Superior temporal gyrus (tissue), 1 donor: ENCODE data around the gene LRP1.
A peak's percentile ranks its signal among the peaks of the same experiment; 100 is the strongest.

Experiments
- DNase-seq: peaks from one replicate; pipeline ENCODE4 v3.0.0-alpha.2; 2016; ENCODE audit errors: extremely low spot score

LRP1 gene

DNA sequence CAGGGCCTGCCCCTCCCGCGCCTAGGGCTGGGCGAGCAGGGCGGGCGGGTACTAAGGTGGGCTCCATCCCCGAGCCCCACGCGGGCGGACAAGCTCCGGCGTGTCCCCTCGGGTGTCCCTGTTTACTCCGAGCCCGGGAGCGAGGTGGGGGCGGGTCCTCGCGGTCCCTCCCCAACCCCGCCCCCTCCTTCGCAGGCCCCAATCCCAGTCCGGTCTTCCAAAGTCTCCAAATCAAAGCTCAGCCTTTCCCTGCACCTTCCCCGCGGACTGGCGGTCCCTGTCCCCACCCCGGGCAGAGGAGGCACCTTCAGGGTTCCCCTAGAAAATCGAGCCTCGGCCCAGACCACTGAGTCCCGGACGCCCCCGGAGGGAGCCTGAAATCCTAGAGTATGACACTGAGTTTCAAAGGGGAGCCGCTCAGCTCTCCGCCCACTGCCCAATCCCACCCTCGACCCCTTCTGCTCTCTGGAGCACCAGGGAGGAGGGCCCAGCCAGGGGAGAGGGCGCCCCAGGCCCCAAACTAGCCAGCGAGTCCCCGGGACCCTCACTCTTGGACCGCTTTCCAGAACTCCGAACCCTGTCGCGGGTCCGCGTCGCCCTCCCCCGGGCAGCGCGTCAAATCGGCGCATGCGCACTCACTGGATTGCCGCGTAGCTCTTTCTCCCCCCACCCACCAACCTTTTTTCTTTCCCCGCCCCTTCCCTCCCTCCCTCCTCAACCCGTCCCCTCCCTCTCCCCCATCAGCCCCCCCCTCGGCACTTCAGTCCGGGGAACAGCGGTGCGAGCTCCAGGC lies at the start of gene LRP1:
LRP1 (plus strand) TSS at position 758 of the 793 bp plus-strand sequence. CDS start 482 bp downstream, outside the sequence.
- peak; percentile 75 for DNase-seq

DNA sequence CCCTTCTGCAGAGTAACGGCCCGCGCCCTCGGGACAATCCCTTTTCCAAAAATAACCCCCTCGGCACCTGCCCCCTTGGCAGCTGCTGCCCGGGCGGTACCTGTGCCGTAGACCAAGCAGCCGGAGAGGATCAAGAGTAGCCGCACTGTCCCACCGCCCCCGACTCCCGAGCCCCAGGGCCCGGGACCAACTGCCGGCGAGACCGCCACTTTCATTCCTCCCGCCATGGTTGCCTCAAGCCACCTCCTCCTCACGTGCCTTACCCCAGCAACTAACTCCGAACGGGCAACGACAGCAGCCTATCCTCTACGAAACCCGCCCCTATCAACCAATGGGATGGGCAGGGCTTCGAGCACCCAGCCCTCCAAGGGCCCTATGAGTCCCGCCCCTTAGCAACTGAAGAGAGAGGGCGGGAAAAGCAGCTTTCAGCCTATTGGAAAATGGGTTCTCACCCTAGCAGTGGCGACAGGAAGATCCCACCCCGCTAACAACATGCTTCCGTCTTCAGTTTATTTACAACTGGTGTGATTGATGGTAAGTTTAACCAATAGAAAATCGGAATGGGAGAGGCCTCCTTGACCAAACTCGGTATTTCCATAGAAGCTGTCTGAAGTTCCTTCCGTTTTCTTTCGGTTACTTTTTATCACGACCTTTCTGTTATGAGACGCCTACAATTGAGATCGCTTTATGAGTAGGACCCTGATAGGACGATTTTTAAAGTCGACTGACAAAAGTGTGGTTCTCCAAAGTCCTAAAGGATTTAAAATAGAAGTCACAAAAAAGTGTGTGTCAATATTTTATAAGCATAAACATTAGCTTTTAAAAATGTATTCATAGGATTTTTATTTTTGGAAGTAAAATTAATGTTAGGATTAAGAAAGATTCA lies 49.5 kb upstream of the LRP1 start, which contains the start of gene NEMP1:
NEMP1 (minus strand) TSS at position 273 of the 886 bp plus-strand sequence; CDS start at position 227, 46 bp downstream.
- DNase-seq: peak; percentile 100

DNA sequence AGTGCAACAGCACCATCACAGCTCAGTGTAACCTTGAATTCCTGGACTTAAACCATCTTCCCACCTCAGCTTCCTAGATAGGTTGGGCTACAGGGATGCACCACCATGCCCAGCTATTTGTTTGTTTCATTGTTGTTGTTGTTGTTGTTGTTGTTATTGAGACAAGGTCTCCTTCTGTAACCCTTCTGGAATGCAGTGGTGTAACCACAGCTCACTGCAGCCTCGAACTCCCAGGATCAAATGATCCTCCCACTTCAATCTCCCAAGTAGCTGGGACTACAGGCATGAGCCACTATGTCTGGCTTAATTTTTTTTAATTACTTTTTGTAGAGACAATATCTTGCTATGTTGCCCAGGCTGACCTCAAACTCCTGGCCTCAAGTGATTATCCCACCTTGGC lies 48.5 kb upstream of the LRP1 start:
- no peak for DNase-seq

DNA sequence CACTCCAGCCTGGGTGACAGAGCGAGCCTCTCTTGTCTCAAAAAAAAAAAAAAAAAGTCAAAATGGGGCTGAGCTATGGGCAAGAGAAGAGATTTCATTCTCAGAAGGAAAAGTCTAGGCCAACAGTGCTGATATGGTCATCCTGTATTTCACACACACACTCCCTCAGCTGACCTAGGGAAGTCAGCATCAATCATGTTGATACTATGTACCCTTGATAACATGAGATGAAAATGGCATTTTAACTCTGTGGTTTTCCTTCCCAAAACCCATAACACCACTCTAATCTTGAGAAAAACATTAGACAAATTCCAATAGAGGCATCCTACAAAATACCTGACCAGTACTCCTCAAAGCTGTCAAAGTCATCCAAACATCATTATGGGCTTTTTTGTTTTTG lies 47.4 kb upstream of the LRP1 start:
- DNase-seq: no peak

GRCh38 chr12:57085999-57086492 lies 42.2 kb upstream of the LRP1 start:
- DNase-seq: no peak

DNA sequence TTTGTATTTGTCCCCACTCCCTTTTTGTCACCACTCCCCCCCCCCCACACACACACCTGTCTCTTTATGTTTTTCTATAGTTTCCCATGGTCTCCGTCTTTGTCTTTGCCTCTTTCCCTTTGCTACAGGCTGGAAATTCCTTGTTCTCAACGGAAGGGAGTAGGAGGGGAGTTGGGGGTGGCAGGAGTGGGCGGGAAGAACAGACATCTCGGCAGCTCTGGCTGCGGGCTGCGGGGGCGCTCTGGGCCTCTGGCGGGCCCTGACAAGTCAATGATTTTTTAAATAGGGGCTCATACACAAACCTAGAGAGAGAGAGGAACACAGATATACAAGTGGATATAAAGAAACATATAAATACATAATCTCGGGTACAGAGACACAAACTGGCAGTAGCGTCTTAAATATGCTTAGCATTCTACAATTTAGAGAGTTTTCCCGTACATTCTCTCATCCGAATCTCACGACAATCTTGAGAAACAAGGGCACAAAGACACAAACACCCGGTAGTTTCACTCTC lies 41.7 kb upstream of the LRP1 start:
- peak; percentile 70 for DNase-seq

GRCh38 chr12:57087010-57087690 lies 41.1 kb upstream of the LRP1 start:
- DNase-seq: no peak

DNA sequence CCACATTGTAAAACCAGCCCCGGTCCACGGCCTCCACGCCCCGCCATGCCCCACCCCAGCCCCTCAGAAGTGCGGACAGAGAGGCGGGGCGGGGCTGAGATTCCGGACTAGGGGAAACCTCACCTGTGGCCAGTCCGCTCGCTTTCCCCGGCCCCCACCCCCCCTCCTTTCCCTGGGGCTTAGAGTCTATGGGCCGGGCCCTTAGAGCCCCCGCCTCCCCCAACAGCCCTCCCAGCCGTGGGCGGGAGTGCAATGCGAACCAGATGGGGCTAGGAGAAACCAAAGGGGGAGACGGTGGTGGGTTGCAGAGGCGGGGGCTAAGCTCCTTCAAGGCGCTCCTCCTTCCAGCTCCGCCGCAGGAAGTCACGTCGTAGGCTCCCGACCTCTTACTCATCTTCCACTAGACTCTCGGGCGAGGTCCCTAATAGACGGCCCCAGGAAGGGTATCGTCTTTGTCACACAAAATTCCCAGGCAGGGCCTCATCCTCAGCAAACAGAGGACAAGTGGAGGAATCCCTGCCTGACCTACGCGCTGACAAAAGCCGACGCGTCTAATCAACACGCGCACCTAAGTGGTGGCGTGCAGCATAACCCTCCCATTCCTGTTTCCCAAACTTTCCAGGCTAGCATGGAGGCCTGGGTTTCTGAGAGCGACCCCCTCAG lies 40.5 kb upstream of the LRP1 start:
- DNase-seq: no peak

- DNase-seq: peak; percentile 78
These were observed 39.7 kb upstream of the LRP1 start, which contains the start of gene NAB2 for GRCh38 chr12:57088354-57089270. Gene NAB2, plus strand, starts transcription at chr12:57089114. Its CDS starts 158 bp downstream, at chr12:57089272.

- DNase-seq: no peak
These were observed 38.7 kb upstream of the LRP1 start for GRCh38 chr12:57089271-57090245.

GRCh38 chr12:57090490-57090889 lies 37.8 kb upstream of the LRP1 start:
- no peak for DNase-seq

GRCh38 chr12:57090924-57091637 lies 37.2 kb upstream of the LRP1 start:
- peak; percentile 69 for DNase-seq

DNA sequence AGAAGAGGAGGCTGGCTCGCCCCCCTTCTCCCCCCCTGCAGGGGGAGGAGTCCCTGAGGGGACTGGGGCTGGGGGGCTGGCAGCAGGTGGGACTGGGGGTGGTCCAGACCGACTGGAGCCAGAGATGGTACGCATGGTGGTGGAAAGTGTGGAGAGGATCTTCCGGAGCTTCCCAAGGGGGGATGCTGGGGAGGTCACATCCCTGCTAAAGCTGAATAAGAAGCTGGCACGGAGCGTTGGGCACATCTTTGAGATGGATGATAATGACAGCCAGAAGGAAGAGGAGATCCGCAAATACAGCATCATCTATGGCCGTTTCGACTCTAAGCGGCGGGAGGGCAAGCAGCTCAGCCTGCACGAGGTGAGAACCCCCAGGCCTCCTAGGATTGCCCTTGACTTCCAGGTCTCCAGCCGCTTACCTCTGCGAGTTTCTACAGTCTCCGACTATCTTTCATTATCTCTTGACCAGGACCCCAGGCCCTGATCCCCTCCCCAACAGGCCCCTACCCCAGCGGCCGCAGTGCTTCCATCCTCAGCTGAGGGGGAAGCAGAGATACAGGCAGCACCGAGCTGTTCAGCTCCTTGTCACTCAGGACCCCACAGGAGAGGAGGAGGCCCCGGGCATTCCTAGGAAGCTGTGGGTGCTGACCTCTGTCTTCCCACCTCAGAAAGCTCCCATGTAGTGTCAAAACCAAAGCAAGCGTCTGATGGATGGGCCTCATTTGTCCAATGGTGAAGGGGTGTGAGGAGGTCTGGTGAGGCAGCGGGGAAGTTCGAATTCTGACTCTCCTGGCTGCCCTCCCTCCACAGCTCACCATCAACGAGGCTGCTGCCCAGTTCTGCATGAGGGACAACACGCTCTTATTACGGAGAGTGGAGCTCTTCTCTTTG lies 36.4 kb upstream of the LRP1 start:
- DNase-seq: no peak

GRCh38 chr12:57092529-57092862 lies 35.8 kb upstream of the LRP1 start:
- DNase-seq: no peak

GRCh38 chr12:57092876-57093414 lies 35.3 kb upstream of the LRP1 start:
- no peak for DNase-seq

GRCh38 chr12:57093415-57094207 lies 34.7 kb upstream of the LRP1 start:
- no peak for DNase-seq
